ENCODE results near the gene HHIPL1. TPM values are rescaled to one million over a fixed set of nuclear protein-coding genes. Genes with fewer than 3 reads are reported as not detected.
A peak's percentile ranks its signal among the peaks of the same experiment; 100 is the strongest.

Gene HHIPL1
- total and polyA plus RNA-seq, 2 of the 8 experiments (the other 6 are each of a cell fraction or from before 2014, with no cell fraction given): 1.5 to 2.6 TPM

GRCh38 chr14:99604278-99604765, 40.6 kb upstream of the HHIPL1 start:
- Histone ChIP-seq H2AFZ (ENCODE audit: low read length) (no peak overlapping the region), H3K4ac (replicated peaks; ENCODE audit: insufficient read length, low read depth, low read length) (no peak overlapping the region), H3K9ac (replicated peaks in 1 of 4; ENCODE audit: extremely low read depth in 1 of 4, low read depth in 3 of 4, low read length in 3 of 4) (peak overlapping the region; percentile 41 to 65 (median 46); a peak in 5 of 7 replicates), H3K27me3 (replicated peaks in 1 of 4; ENCODE audit: control insufficient read depth in 3 of 4, extremely low read depth in 1 of 4, insufficient read depth in 3 of 4, low read length in 3 of 4) (peaks cover 9 to 34% (median 26%) of the 10 kb centered on the region in 4 experiments; a peak in 6 of 7 replicates), H2BK5ac (ENCODE audit: low read depth, low read length) (peak overlapping the region; percentile 77; the same call in 1 of the 2 replicates), H2BK20ac (ENCODE audit: low read length) (no peak overlapping the region), H2BK120ac (replicated peaks; ENCODE audit: low read depth, low read length) (no peak overlapping the region), H4K91ac (replicated peaks; ENCODE audit: insufficient read length, low read length) (no peak overlapping the region), H3K14ac (ENCODE audit: insufficient read length) (no peak overlapping the region), H3K79me1 (ENCODE audit: low read depth, low read length) (peaks cover 10% of the 10 kb centered on the region), H3K4me2 (ENCODE audit: insufficient read depth in 1 of 2, low read depth in 2 of 2, low read length in 2 of 2) (peak overlapping the region; percentile 96 to 98), H4K20me1 (replicated peaks in 1 of 2; ENCODE audit: control insufficient read depth in 1 of 2, insufficient read depth in 2 of 2, low read length in 2 of 2) (peaks cover 19 to 36% of the 10 kb centered on the region in 2 experiments), H3K36me3 (ENCODE audit: control insufficient read depth in 2 of 4, insufficient read depth in 4 of 4, low read length in 3 of 4) (no peaks in the 10 kb centered on the region; a peak in 1 of 8 replicates), H3K79me2 (ENCODE audit: control insufficient read depth in 1 of 2, insufficient read depth in 2 of 2, low read length in 2 of 2) (peaks cover 6 to 34% of the 10 kb centered on the region in 2 experiments; a peak in 3 of 4 replicates), H2BK12ac (ENCODE audit: low read depth, low read length) (0 out of 2 replicates have a peak overlapping the region, but pooled peaks have one; percentile 60), H2BK15ac (ENCODE audit: low read length) (no peak overlapping the region), H3K4me1 (replicated peaks in 1 of 4; ENCODE audit: control insufficient read depth in 3 of 4, insufficient read depth in 4 of 4, low read length in 3 of 4) (peaks cover 4 to 28% (median 17%) of the 10 kb centered on the region in 4 experiments), H4K5ac (ENCODE audit: insufficient read length, low read depth, low read length) (peak overlapping the region; percentile 97), H2AK5ac (ENCODE audit: low read depth, low read length) (no peak overlapping the region), H3K4me3 (ENCODE audit: extremely low read depth in 1 of 4, insufficient read depth in 2 of 4, low read depth in 3 of 4, low read length in 4 of 4) (peak overlapping the region; percentile 76 to 87 (median 82)), H3K27ac (ENCODE audit: low read depth, low read length) (no peak overlapping the region), H3K23me2 (ENCODE audit: low read depth, low read length) (peaks cover 20% of the 10 kb centered on the region), H3K56ac (replicated peaks; ENCODE audit: insufficient read length, low read depth, low read length) (peak overlapping the region; percentile 88), H3K23ac (ENCODE audit: insufficient read length) (no peak overlapping the region), H3K18ac (ENCODE audit: extremely low read depth, low read length) (peak overlapping the region; percentile 85), H4K8ac (ENCODE audit: extremely low read depth, insufficient read depth, low read length) (peak overlapping the region; percentile 90; the same call in 1 of the 2 replicates), H3K9me3 (ENCODE audit: insufficient read depth in 2 of 2, low read depth in 1 of 2, low read length in 1 of 2) (peaks cover 0 to 3% of the 10 kb centered on the region in 2 experiments; a peak in 1 of 4 replicates)
- CTCF ChIA-PET (ENCODE audit: partially characterized antibody): interaction anchor here (1.3 to 6.4 kb wide), 6 partner anchors 14 to 96 kb away, joined by 4 to 37 read pairs (median 7); no protein-coding TSS in a partner anchor
- POLR2A ChIA-PET (ENCODE audit: partially characterized antibody): interaction anchor here (0.9 to 2.7 kb wide), 12 partner anchors 10 to 92 kb away, joined by 3 to 10 read pairs (median 4); no protein-coding TSS in a partner anchor
- FAIRE-seq (no peak), DNase-seq (ENCODE audit: low read depth in 1 of 2, low spot score in 2 of 2) (peak; percentile 82 to 95)
- WGBS, 2 experiments (ENCODE audit: extremely low coverage in 1 of 2, insufficient coverage in 1 of 2, insufficient read length in 1 of 2, insufficient replicate concordance in 2 of 2, low coverage in 1 of 2, low lambda C conversion rate in 2 of 2, missing lambda C conversion rate in 1 of 2): 3% methylated on average over 8 of the region's 65 CpGs; no CpG with 5 or more reads in 1 of the 2 experiments
- peak in 1 of 2 experiments; percentile 99; a peak in 2 of 3 replicates for TF ChIP-seq EP300 (IDR thresholded peaks at IDR 0.05; ENCODE audit: borderline replicate concordance in 1 of 2, low read depth in 2 of 2, low read length in 2 of 2)
- TF ChIP-seq JUND (IDR thresholded peaks at IDR 0.05; ENCODE audit: low read length): peak; percentile 94
- TF ChIP-seq CHD1 (IDR thresholded peaks at IDR 0.05; ENCODE audit: low read depth, low read length): peak; percentile 90
- peak; percentile 20; the same call in 1 of the 2 replicates for TF ChIP-seq SIX5 (IDR thresholded peaks at IDR 0.05; ENCODE audit: low read depth, low read length)
- TF ChIP-seq CHD2 (IDR thresholded peaks at IDR 0.05; ENCODE audit: low read length): peak; percentile 71; the same call in 1 of the 2 replicates

Measured in H1 (cell line).